SK-N-SH (cell line): Measurements from ENCODE around the gene CREB5. TPM values are rescaled to one million over a fixed set of nuclear protein-coding genes. Genes with fewer than 3 reads are reported as not detected.

Source experiments
- CTCF ChIA-PET: fragments of 300-600, 350-600 bp; formaldehyde crosslinking; extraction: SDS; loops from one replicate; lab custom pipeline; 2021; lab: Yijun Ruan, JAX
- POLR2A ChIA-PET: fragments of 350-600 bp; sonication (Branson Sonifier 250); formaldehyde crosslinking; extraction: SDS; loops from one replicate; lab custom pipeline; 2020; ENCODE audit warnings: antibody characterized with exemption, inconsistent platforms; lab: Yijun Ruan, JAX
- DNase-seq: peaks from one replicate; pipeline ENCODE4 v3.0.0; 2012
- H2AFZ ChIP-seq: fragments of 200-600 bp; sonication (generic); 2 replicates; pipeline ENCODE4 v1.8.1; 2016; ENCODE audit warnings: antibody characterized with exemption, mild to moderate bottlenecking, low read depth
- H3F3A ChIP-seq: fragments of 200-600 bp; sonication (generic); replicated peaks from 2 replicates; pipeline ENCODE3; 2016; ENCODE audit warnings: antibody characterized with exemption, mild to moderate bottlenecking; ENCODE audit not compliant: insufficient read depth
- H3K27ac ChIP-seq, 2 experiments: fragments of 200-500 bp in 1 of 2; fragments of 200-600 bp in 1 of 2; sonication (Bioruptor generic) in 1 of 2; sonication (generic), shearing (Covaris generic) in 1 of 2; 2 replicates each; pipeline versions ENCODE4 v1.5.1 to v1.6.1; 2014 to 2016; ENCODE audit warnings: low read depth in 2 of 2, inconsistent platforms in 1 of 2, low read length in 1 of 2, mild to moderate bottlenecking in 1 of 2, mixed read lengths in 1 of 2
- H3K27me3 ChIP-seq: fragments of 200-600 bp; sonication (generic), shearing (Covaris generic); 2 replicates; pipeline ENCODE4 v1.6.1; 2016; ENCODE audit warnings: mixed run types; ENCODE audit not compliant: insufficient read depth
- H3K36me3 ChIP-seq, 2 experiments: fragments of 200-500 bp in 1 of 2; fragments of 200-600 bp in 1 of 2; sonication (Bioruptor generic) in 1 of 2; sonication (generic) in 1 of 2; replicated peaks in 1 of 2; 2 replicates each; pipeline versions ENCODE3 to v1.5.1; 2014 to 2016; ENCODE audit warnings: low read length in 1 of 2, mild to moderate bottlenecking in 1 of 2; ENCODE audit not compliant: insufficient read depth in 2 of 2, control insufficient read depth in 1 of 2
- H3K4me1 ChIP-seq, 2 experiments: fragments of 200-500 bp in 1 of 2; fragments of 200-600 bp in 1 of 2; sonication (Bioruptor generic) in 1 of 2; sonication (generic), shearing (Covaris generic) in 1 of 2; 2 replicates each; pipeline versions ENCODE4 v1.5.1 to v1.6.1; 2014 to 2016; ENCODE audit warnings: low read depth in 1 of 2, low read length in 1 of 2, mixed run types in 1 of 2; ENCODE audit not compliant: insufficient read depth in 2 of 2, control insufficient read depth in 1 of 2
- H3K4me2 ChIP-seq: fragments of 200-600 bp; sonication (generic), shearing (Covaris generic); 2 replicates; pipeline ENCODE4 v1.6.1; 2017; ENCODE audit warnings: mixed run types
- H3K4me3 ChIP-seq, 2 experiments: fragments of 200-500 bp in 1 of 2; fragments of 200-600 bp in 1 of 2; sonication (Bioruptor generic) in 1 of 2; sonication (generic), shearing (Covaris generic) in 1 of 2; 2 replicates each; pipeline versions ENCODE4 v1.5.1 to v1.8.1; 2014 to 2016; ENCODE audit warnings: low read depth in 2 of 2, inconsistent platforms in 1 of 2, low read length in 1 of 2, mild to moderate bottlenecking in 1 of 2, mixed read lengths in 1 of 2, moderate library complexity in 1 of 2
- H3K79me2 ChIP-seq: fragments of 200-600 bp; sonication (generic); 2 replicates; pipeline ENCODE4 v1.8.1; 2017; ENCODE audit warnings: mild to moderate bottlenecking; ENCODE audit not compliant: insufficient read depth
- H3K9ac ChIP-seq: fragments of 200-600 bp; sonication (generic); 2 replicates; pipeline ENCODE4 v1.6.1; 2017; ENCODE audit warnings: mixed run types
- H3K9me2 ChIP-seq: fragments of 200-600 bp; sonication (generic); 2 replicates; pipeline ENCODE4 v1.6.1; 2017; ENCODE audit warnings: mixed run types
- H3K9me3 ChIP-seq: fragments of 200-600 bp; sonication (generic); 2 replicates; pipeline ENCODE4 v1.6.1; 2017; ENCODE audit warnings: mixed run types, mild to moderate bottlenecking, moderate library complexity
- H4K20me1 ChIP-seq: fragments of 200-600 bp; sonication (generic); 2 replicates; pipeline ENCODE4 v1.6.1; 2017; ENCODE audit warnings: mild to moderate bottlenecking, mixed run types; ENCODE audit not compliant: insufficient read depth
- EP300 ChIP-seq, 2 experiments: IDR thresholded peaks; 2 replicates each; pipeline versions ENCODE4 v1.4.0 to v1.6.1; 2012; ENCODE audit warnings: borderline replicate concordance in 1 of 2, low read depth in 1 of 2, low read length in 1 of 2
- FOSL2 ChIP-seq: IDR thresholded peaks from 2 replicates; pipeline ENCODE4 v1.4.0; 2012; ENCODE audit warnings: low read depth, mild to moderate bottlenecking, moderate library complexity, borderline replicate concordance
- FOXM1 ChIP-seq: IDR thresholded peaks from 2 replicates; pipeline ENCODE4 v1.4.0; 2012; ENCODE audit warnings: low read depth, mild to moderate bottlenecking
- GABPA ChIP-seq: IDR thresholded peaks from 2 replicates; pipeline ENCODE4 v1.4.0; 2012; ENCODE audit warnings: low read depth, mild to moderate bottlenecking
- IRF3 ChIP-seq: fragments of 150-350 bp; IDR thresholded peaks from 2 replicates; pipeline ENCODE4 v1.6.1; 2016; ENCODE audit warnings: mild to moderate bottlenecking, low read depth, low read length
- JUND ChIP-seq: IDR thresholded peaks from 2 replicates; pipeline ENCODE4 v1.4.0; 2012
- MAX ChIP-seq: IDR thresholded peaks from 2 replicates; pipeline ENCODE4 v1.4.0; 2012; ENCODE audit warnings: low read depth
- NFIC ChIP-seq: IDR thresholded peaks from 2 replicates; pipeline ENCODE4 v1.4.0; 2012; ENCODE audit warnings: borderline replicate concordance
- PBX3 ChIP-seq: IDR thresholded peaks from 2 replicates; pipeline ENCODE4; 2012
- POLR2AphosphoS5 ChIP-seq: IDR thresholded peaks from 2 replicates; pipeline ENCODE4 v1.6.1; 2012; ENCODE audit warnings: low read depth, low read length
- REST ChIP-seq: IDR thresholded peaks from 2 replicates; pipeline ENCODE4 v1.6.1; 2012; ENCODE audit warnings: mild to moderate bottlenecking, low read depth, low read length, moderate library complexity
- RFX5 ChIP-seq: IDR thresholded peaks from 2 replicates; pipeline ENCODE4 v1.6.1; 2012; ENCODE audit warnings: mild to moderate bottlenecking, improper control_type of control experiment, low read length
- TAF1 ChIP-seq: IDR thresholded peaks from 2 replicates; pipeline ENCODE4 v1.6.1; 2012; ENCODE audit warnings: low read depth, mild to moderate bottlenecking, low read length, moderate library complexity, borderline replicate concordance
- TCF12 ChIP-seq: IDR thresholded peaks from 2 replicates; pipeline ENCODE4 v1.4.0; 2012
- TEAD4 ChIP-seq: IDR thresholded peaks from 2 replicates; pipeline ENCODE4 v1.4.0; 2012; ENCODE audit warnings: mild to moderate bottlenecking, borderline replicate concordance; ENCODE audit not compliant: insufficient read depth
- WGBS: methylation state at CpG from one replicate; pipeline ENCODE4 v1.1.6; 2017; ENCODE audit warnings: low lambda C conversion rate; 5-methylcytosine and 5-hydroxymethylcytosine counted together
- polyA plus RNA-seq, 3 experiments: library from polyadenylated mRNA; depleted of rRNA; stranded (reverse); fragments of >200 nt; gene quantifications; 2 replicates each; pipeline ENCODE4 v1.2.3, GENCODE V29; 2012

Gene CREB5
- polyA plus RNA-seq, 1 of the 3 experiments (the other 2 are of a cell fraction) = 19.3 TPM

DNA sequence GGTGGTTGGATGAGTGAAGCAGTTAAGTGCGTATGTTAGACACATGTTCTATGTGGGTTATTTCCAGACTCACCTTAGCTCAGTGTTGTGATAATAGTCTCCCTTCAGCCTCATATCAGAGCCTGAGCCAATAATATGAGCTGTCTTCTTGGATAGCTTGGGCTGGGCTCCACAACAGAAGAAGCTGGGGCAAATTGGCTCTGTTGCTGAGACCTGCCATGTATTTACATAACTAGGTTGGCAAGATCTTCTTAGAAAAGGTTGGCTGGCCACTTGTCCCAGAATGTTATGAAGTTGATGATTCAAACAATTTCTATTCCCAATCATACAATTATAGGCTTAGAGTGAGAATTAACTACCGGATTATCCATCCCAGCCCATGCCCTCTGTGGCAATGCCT, 35.7 kb upstream of the CREB5 start:
- ChIA-PET CTCF (interaction anchor here (0.5 to 2.0 kb wide), 5 partner anchors 12 to 261 kb away, joined by 3 to 6 read pairs (median 4); no protein-coding TSS in a partner anchor), POLR2A (no interaction called here)
- Histone ChIP-seq H2AFZ (no peak overlapping the region), H3K36me3 (no peaks in the 10 kb centered on the region), H3K79me2 (no peaks in the 10 kb centered on the region), H3K9me3 (no peaks in the 10 kb centered on the region), H3K27me3 (no peaks in the 10 kb centered on the region; the same call in 1 of the 2 replicates), H4K20me1 (no peaks in the 10 kb centered on the region), H3K4me2 (no peak overlapping the region), H3K4me1 (peaks cover 0 to under 1% of the 10 kb centered on the region in 2 experiments; a peak in 1 of 4 replicates), H3F3A (no peaks in the 10 kb centered on the region), H3K4me3 (no peak overlapping the region), H3K9me2 (no peaks in the 10 kb centered on the region), H3K27ac (no peak overlapping the region), H3K9ac (no peak overlapping the region)
- DNase-seq = no peak
- 89% methylated on average over 2 of the region's 2 CpGs for WGBS
- TF ChIP-seq JUND = no peak
- TF ChIP-seq POLR2AphosphoS5 = no peak
- TF ChIP-seq IRF3 = no peak
- no peak for TF ChIP-seq RFX5
- no peak for TF ChIP-seq GABPA
- no peak for TF ChIP-seq TAF1
- TF ChIP-seq TEAD4 = no peak
- no peak for TF ChIP-seq TCF12
- no peak for TF ChIP-seq NFIC
- TF ChIP-seq REST = no peak
- no peak for TF ChIP-seq EP300 (IDR thresholded peaks at IDR 0.05; ENCODE audit: borderline replicate concordance in 1 of 2, low read depth in 1 of 2, low read length in 1 of 2)
- no peak for TF ChIP-seq MAX
- no peak for TF ChIP-seq FOSL2
- no peak for TF ChIP-seq PBX3
- TF ChIP-seq FOXM1 = no peak
